ENCODE results near the gene TRIM50.

DNA sequence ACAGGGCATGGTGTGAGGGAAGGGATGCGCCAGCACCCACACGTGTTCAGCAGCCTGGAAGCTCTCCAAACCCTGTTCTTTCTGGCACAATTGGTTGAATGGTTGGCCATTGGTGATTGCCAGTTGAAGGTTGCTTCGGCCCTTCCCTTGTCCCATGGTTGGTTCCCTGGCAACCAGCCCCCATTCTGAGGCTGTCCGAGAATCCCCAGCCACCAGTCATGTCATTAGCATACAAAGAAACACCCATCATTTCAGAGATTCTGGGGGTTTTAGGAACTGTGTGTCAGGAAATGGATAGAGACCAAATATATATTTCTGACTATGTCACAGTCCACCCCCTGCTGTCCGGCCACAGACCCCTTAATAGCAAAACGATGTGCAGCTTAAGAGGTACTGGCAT, 21.9 kb upstream of the TRIM50 start:
- TF ChIP-seq, protein P1, sequence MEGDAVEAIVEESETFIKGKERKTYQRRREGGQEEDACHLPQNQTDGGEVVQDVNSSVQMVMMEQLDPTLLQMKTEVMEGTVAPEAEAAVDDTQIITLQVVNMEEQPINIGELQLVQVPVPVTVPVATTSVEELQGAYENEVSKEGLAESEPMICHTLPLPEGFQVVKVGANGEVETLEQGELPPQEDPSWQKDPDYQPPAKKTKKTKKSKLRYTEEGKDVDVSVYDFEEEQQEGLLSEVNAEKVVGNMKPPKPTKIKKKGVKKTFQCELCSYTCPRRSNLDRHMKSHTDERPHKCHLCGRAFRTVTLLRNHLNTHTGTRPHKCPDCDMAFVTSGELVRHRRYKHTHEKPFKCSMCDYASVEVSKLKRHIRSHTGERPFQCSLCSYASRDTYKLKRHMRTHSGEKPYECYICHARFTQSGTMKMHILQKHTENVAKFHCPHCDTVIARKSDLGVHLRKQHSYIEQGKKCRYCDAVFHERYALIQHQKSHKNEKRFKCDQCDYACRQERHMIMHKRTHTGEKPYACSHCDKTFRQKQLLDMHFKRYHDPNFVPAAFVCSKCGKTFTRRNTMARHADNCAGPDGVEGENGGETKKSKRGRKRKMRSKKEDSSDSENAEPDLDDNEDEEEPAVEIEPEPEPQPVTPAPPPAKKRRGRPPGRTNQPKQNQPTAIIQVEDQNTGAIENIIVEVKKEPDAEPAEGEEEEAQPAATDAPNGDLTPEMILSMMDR (IDR thresholded peaks at IDR 0.05) = no peak
- no peak for TF ChIP-seq POLR2A (IDR thresholded peaks at IDR 0.05)

Data from vagina (tissue), 2 donors.